Karpas-422 (cell line): ENCODE results near the gene FAM53B. TPM values are rescaled to one million over a fixed set of nuclear protein-coding genes. Genes with fewer than 3 reads are reported as not detected.

Experiments used
- DNase-seq: peaks from one replicate; pipeline ENCODE4 v3.0.0-alpha.2; 2015
- H2AFZ ChIP-seq: fragments of 200-600 bp; sonication (generic); 2 replicates; pipeline ENCODE4 v1.6.1; 2014; ENCODE audit warnings: antibody characterized with exemption, low read length, mixed read lengths
- H3K27ac ChIP-seq: fragments of 200-600 bp; sonication (generic); 2 replicates; pipeline ENCODE4 v1.5.1; 2014; ENCODE audit warnings: mild to moderate bottlenecking, low read length, moderate library complexity
- H3K27me3 ChIP-seq: fragments of 200-600 bp; sonication (generic); 2 replicates; pipeline ENCODE4 v1.6.1; 2014; ENCODE audit warnings: low read length, mixed read lengths
- H3K36me3 ChIP-seq: fragments of 200-600 bp; sonication (generic); 2 replicates; pipeline ENCODE4 v1.6.1; 2014; ENCODE audit warnings: low read length, mixed read lengths; ENCODE audit not compliant: insufficient read depth
- H3K4me1 ChIP-seq: fragments of 200-600 bp; sonication (generic); 2 replicates; pipeline ENCODE4 v1.6.1; 2014; ENCODE audit warnings: mild to moderate bottlenecking, low read length, mixed read lengths
- H3K4me2 ChIP-seq: fragments of 200-600 bp; sonication (generic); 2 replicates; pipeline ENCODE4 v1.6.1; 2014; ENCODE audit warnings: low read length, low read depth, mild to moderate bottlenecking; ENCODE audit not compliant: poor library complexity, severe bottlenecking
- H3K4me3 ChIP-seq: fragments of 200-600 bp; sonication (generic); 2 replicates; pipeline ENCODE4 v1.5.1; 2014; ENCODE audit warnings: mild to moderate bottlenecking, antibody characterized with exemption, low read length, mixed read lengths
- H3K79me2 ChIP-seq: fragments of 200-600 bp; sonication (generic); 2 replicates; pipeline ENCODE4 v1.6.1; 2014; ENCODE audit warnings: mild to moderate bottlenecking, low read length, mixed read lengths
- H3K9ac ChIP-seq: fragments of 200-600 bp; sonication (generic); 2 replicates; pipeline ENCODE4 v1.6.0; 2014; ENCODE audit warnings: low read length
- H3K9me2 ChIP-seq: fragments of 200-600 bp; sonication (generic), shearing (Covaris generic); replicated peaks from 2 replicates; pipeline ENCODE4 v1.6.0; 2014; ENCODE audit warnings: mild to moderate bottlenecking, low read length, moderate library complexity; ENCODE audit not compliant: insufficient read depth
- H3K9me3 ChIP-seq: fragments of 300-700, 200-600 bp; sonication (generic); 2 replicates; pipeline ENCODE4 v1.6.1; 2014; ENCODE audit warnings: low read length, mixed read lengths
- H4K20me1 ChIP-seq: fragments of 200-600 bp; sonication (generic); 2 replicates; pipeline ENCODE4 v1.6.1; 2014; ENCODE audit warnings: mild to moderate bottlenecking, antibody characterized with exemption, low read length, low read depth; ENCODE audit not compliant: insufficient read depth
- total RNA-seq: library from RNA; depleted of rRNA; stranded (reverse); fragments of >200 nt; shearing (Covaris generic); gene quantifications from 2 replicates; pipeline ENCODE4 v1.2.3, GENCODE V29; 2014; ENCODE audit warnings: low replicate concordance

The FAM53B gene
- total RNA-seq, 1 experiment from 2014 or later, result 72.5 TPM

DNA sequence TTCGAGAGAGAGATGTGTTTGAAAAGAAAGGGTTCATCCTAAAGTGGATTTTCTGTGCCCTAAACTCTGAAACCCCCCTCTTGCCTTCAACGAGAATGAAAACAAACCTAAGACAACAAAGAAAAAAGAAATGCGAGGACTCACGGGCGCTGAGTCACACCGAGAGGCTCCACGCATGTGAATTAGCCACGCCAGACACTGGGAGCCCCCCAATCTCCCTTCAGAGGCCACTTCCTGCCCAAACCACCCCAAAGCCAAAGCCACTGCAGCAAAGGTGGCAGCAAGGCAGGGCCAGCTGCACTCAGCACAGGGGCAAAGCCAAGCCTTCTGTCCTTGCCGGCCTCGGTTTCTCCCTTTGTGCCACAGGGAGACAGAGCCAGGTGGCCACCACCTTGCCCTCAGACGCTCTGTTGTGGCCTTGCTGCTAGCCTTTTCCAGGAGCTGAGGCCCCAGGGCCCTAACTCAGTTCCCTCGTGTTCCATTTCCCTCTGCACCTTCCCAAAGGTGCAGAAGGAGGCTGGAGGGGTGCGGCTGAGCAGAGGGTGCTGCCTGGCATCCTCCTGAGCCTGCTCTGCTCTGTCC, 93.3 kb downstream of the FAM53B start:
- Histone ChIP-seq H2AFZ (no peak overlapping the region), H3K9me2 (no peaks in the 10 kb centered on the region), H3K9ac (no peak overlapping the region), H3K79me2 (peaks cover 100% of the 10 kb centered on the region), H3K9me3 (no peaks in the 10 kb centered on the region), H3K27me3 (no peaks in the 10 kb centered on the region), H3K4me3 (no peak overlapping the region), H3K4me2 (no peak overlapping the region), H4K20me1 (peaks cover 23% of the 10 kb centered on the region), H3K36me3 (peaks cover 7% of the 10 kb centered on the region; the same call in 1 of the 2 replicates), H3K27ac (no peak overlapping the region), H3K4me1 (peaks cover 20% of the 10 kb centered on the region)
- DNase-seq, result no peak

DNA sequence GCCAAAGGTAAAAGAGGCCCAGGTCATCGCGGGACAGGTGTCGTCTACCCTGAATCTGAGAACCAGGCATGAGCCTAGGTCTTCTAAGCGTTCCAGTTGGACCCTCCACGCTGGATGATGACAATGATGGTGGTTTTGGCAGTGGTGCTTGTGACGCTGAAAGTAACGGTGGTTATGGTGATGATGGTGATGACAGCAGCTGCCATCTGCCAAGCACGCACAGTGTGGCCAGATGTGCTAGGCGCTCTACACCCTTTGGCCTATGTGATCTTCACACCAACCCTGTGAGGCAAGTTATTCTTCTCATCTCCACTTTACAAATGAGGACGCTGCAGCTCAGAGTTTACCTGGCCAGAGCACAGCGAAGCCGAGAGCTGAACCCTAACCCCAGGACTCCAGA, 93.9 kb downstream of the FAM53B start:
- no peaks in the 10 kb centered on the region for H3K9me2 ChIP-seq
- no peak overlapping the region for H3K4me3 ChIP-seq
- 0 out of 2 replicates have a peak, but pooled peaks cover under 1% of the 10 kb centered on the region for H3K36me3 ChIP-seq
- H3K27ac ChIP-seq, result no peak overlapping the region
- no peaks in the 10 kb centered on the region for H3K9me3 ChIP-seq
- no peaks in the 10 kb centered on the region for H3K27me3 ChIP-seq
- peaks cover 23% of the 10 kb centered on the region for H3K4me1 ChIP-seq
- H2AFZ ChIP-seq, result no peak overlapping the region
- H4K20me1 ChIP-seq, result peaks cover 20% of the 10 kb centered on the region
- no peak overlapping the region for H3K4me2 ChIP-seq
- DNase-seq, result no peak
- H3K79me2 ChIP-seq, result peaks cover 100% of the 10 kb centered on the region
- H3K9ac ChIP-seq, result no peak overlapping the region

DNA sequence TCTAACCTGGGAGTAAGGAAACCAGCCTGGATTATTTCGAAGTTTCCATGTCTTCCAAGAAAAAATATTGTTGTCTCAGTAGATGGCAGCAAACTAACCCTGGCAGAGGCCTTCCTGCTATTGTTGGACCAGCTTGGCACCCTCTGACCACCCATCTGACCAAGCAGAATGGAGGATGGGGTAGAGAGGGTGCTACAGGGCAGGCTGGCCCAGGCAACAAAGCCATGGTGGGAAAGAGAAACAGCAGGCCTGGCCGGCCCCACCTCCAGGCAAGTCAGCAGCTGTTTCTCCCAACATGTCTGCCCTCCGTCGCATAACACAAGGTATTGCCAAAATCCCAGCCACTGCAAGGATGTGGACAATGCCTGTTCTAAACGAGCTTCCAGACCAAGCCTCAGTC, 95.0 kb downstream of the FAM53B start:
- H3K4me1 ChIP-seq, result peaks cover 23% of the 10 kb centered on the region

DNA sequence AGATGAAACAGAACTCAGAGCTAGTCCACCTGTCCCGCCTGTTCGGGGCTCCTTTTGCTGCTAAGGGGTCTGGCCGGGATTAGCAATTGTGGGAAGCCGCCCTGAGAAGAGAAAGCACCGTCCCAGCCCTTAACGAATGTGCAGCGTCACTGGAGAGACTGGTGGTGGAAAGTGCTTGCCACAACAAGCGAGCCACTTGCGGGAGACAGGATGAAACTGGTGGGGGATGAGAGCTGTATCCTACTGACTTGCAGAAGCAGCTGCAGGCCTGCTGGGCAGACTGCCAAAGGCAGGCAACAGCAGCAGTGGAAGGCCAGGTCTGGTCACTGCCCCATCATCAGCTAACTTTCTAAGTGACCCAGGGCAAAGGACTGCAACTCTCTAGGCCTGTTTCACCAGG, 95.4 kb downstream of the FAM53B start:
- Histone ChIP-seq H3K79me2 (peaks cover 100% of the 10 kb centered on the region), H4K20me1 (peaks cover 29% of the 10 kb centered on the region), H3K9me2 (no peaks in the 10 kb centered on the region), H3K4me3 (no peak overlapping the region), H3K4me2 (no peak overlapping the region), H3K9ac (no peak overlapping the region), H3K27me3 (no peaks in the 10 kb centered on the region), H3K9me3 (no peaks in the 10 kb centered on the region), H3K27ac (no peak overlapping the region), H3K4me1 (peaks cover 23% of the 10 kb centered on the region), H3K36me3 (no peaks in the 10 kb centered on the region), H2AFZ (no peak overlapping the region)
- no peak for DNase-seq

More for the DNA sequence above, 95.0 kb downstream of the FAM53B start:
- H3K27me3 ChIP-seq, result no peaks in the 10 kb centered on the region
- no peak overlapping the region for H3K27ac ChIP-seq
- H2AFZ ChIP-seq, result no peak overlapping the region
- H3K79me2 ChIP-seq, result peaks cover 100% of the 10 kb centered on the region
- H3K9me2 ChIP-seq, result no peaks in the 10 kb centered on the region
- H3K9ac ChIP-seq, result no peak overlapping the region
- no peak for DNase-seq
- H3K9me3 ChIP-seq, result no peaks in the 10 kb centered on the region
- peaks cover 28% of the 10 kb centered on the region for H4K20me1 ChIP-seq
- no peaks in the 10 kb centered on the region for H3K36me3 ChIP-seq
- no peak overlapping the region for H3K4me2 ChIP-seq
- no peak overlapping the region for H3K4me3 ChIP-seq

DNA sequence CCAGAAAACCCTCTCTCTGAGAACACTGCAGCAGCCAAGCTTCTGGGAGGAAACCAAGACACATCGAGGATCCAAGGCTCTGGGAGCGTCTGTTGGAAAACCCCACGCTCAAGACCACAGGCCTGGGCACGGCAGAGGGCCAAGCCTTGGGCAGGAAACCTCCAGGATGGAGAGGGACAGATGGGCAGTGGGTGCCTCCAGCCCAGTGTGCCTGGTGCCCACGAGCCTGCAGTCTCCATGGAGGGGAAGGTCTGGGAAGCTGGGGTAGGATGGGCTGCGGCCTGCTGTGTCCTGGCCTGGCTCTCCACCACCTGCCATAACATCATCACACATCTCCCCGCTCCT, 96.1 kb downstream of the FAM53B start:
- no peak overlapping the region for H3K4me2 ChIP-seq
- H3K36me3 ChIP-seq, result no peaks in the 10 kb centered on the region
- H4K20me1 ChIP-seq, result peaks cover 29% of the 10 kb centered on the region

DNA sequence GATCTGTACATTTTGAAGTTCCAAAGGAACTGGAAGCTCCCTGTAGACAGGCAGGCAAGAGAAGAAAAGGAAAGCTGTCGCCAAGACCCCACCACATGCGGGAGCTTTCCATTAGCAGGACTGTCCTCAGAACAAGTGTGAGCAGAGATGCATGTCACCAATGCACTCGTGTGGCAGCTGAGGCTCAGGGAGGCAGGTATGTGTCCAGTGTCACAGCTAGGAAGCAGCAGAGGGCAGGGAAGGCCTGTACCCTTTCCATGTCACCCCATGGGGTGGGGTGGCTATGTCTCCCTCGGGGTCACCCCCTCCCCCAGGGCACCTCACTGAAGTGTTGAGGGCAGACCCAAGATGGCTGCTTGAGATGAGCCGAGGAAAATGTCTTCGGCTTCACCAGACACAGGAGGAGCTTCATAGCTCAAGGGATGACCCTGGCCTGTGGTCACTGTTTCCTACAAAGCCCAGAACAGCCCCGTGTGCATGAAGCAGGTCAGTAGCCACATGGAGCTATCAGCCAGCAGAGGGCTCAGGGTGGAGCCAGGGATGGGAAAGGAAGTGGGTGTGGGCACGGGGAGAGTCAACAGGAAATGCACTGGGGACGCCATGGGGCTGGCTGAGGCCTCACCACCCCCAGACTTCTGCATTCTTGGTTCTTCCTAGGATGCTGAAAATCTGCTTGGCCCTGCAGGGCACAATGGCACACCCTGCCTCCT, 96.6 kb downstream of the FAM53B start:
- peaks cover 26% of the 10 kb centered on the region for H3K4me1 ChIP-seq
- H2AFZ ChIP-seq, result no peak overlapping the region
- DNase-seq, result peak; percentile 72
- no peak overlapping the region for H3K4me2 ChIP-seq
- peaks cover 100% of the 10 kb centered on the region for H3K79me2 ChIP-seq
- no peaks in the 10 kb centered on the region for H3K36me3 ChIP-seq
- H3K9me2 ChIP-seq, result no peaks in the 10 kb centered on the region
- peaks cover 29% of the 10 kb centered on the region for H4K20me1 ChIP-seq
- no peak overlapping the region for H3K4me3 ChIP-seq
- no peak overlapping the region for H3K27ac ChIP-seq
- H3K9me3 ChIP-seq, result no peaks in the 10 kb centered on the region
- no peaks in the 10 kb centered on the region for H3K27me3 ChIP-seq
- H3K9ac ChIP-seq, result no peak overlapping the region

More for the DNA sequence above, 96.1 kb downstream of the FAM53B start:
- no peak for DNase-seq
- H2AFZ ChIP-seq, result no peak overlapping the region
- H3K27ac ChIP-seq, result no peak overlapping the region
- H3K9me3 ChIP-seq, result no peaks in the 10 kb centered on the region
- no peaks in the 10 kb centered on the region for H3K9me2 ChIP-seq
- no peak overlapping the region for H3K4me3 ChIP-seq
- no peak overlapping the region for H3K9ac ChIP-seq
- peaks cover 100% of the 10 kb centered on the region for H3K79me2 ChIP-seq
- H3K27me3 ChIP-seq, result no peaks in the 10 kb centered on the region
- peaks cover 23% of the 10 kb centered on the region for H3K4me1 ChIP-seq

DNA sequence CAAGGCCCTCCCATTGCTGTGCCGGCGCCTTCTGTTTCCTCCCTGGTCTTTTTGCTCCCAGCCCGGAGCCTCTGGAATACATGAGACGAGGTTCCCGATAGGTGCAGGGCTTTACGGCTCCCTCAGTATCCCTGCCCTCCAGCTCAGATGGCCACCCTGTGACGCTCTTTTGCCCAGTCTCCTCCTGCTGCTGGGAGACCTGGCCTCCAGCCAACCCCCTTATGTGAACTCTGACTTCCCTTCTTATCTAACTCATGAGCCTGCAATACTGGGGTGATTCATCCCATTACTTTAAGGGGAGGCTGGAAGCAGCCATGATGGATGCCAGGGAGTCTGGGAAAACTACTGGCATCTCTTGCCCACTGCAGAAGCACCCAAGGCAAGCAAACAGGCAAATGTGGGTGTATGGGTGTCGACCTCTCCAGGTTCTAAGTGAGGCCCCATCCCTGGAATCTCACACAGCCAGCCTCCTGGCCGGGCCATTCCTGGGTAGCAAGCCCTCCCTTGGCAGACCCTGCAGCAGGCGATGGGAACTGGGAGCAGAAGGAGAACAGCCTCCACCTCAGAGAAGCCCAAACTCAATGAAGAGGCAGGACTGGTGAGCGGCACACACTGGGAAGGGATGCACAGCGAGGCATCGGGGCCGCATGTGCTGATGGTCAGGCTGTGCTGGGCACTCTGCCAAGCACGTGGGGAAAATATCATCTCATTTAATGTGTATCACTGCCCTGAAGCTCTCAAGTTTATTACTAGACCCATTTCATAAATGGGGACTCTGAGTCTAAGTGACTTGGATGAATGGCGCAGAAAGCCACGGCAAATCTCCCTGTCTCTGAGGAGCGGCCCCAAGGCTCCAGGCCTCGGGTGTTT, 97.5 kb downstream of the FAM53B start:
- H3K9me2 ChIP-seq, result no peaks in the 10 kb centered on the region
- no peak for DNase-seq
- no peak overlapping the region for H3K4me3 ChIP-seq
- no peak overlapping the region for H2AFZ ChIP-seq
- H3K79me2 ChIP-seq, result peaks cover 100% of the 10 kb centered on the region
- no peaks in the 10 kb centered on the region for H3K27me3 ChIP-seq
- no peaks in the 10 kb centered on the region for H3K9me3 ChIP-seq
- no peak overlapping the region for H3K9ac ChIP-seq
- peaks cover 28% of the 10 kb centered on the region for H4K20me1 ChIP-seq
- H3K36me3 ChIP-seq, result no peaks in the 10 kb centered on the region
- no peak overlapping the region for H3K27ac ChIP-seq
- peaks cover 35% of the 10 kb centered on the region for H3K4me1 ChIP-seq
- no peak overlapping the region for H3K4me2 ChIP-seq

DNA sequence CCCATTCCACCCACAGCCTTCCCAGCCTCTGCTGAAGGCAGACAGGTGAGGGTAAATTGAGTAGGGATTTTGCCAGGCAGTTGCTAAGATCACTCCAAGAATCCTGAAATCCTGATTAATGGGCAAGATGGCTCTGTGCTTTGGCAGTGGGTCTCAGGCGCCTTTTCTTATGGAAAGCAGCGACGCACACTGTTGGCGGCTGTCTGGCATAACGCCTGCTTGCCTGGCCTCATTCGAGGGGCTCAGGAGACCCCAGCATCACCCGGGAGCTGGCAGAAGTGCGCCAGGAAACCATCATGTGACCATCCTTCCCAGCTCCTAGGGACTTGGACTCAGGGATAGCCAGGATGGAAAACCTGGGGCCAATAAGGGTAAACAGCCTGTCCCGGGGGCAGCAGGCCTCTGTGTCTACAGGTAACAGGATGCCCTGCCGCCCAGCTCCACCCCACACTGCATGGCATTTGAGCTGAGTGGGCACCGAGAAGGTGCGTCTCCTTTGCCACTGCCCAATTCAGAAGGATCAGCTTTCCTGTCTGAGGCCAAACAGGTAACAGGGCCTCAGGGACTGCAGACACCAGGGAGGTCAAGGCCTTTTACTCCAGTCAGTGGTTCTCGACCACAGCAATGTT, 98.6 kb downstream of the FAM53B start:
- H3K27ac ChIP-seq, result no peak overlapping the region
- no peaks in the 10 kb centered on the region for H3K27me3 ChIP-seq
- H3K4me2 ChIP-seq, result no peak overlapping the region
- no peak overlapping the region for H3K9ac ChIP-seq
- no peak overlapping the region for H3K4me3 ChIP-seq
- H4K20me1 ChIP-seq, result peaks cover 25% of the 10 kb centered on the region
- DNase-seq, result no peak
- H2AFZ ChIP-seq, result no peak overlapping the region
- no peaks in the 10 kb centered on the region for H3K36me3 ChIP-seq
- H3K9me2 ChIP-seq, result no peaks in the 10 kb centered on the region
- peaks cover 43% of the 10 kb centered on the region for H3K4me1 ChIP-seq
- H3K79me2 ChIP-seq, result peaks cover 100% of the 10 kb centered on the region
- no peaks in the 10 kb centered on the region for H3K9me3 ChIP-seq
